GM12878 (cell line): Measurements from ENCODE around the gene TXLNG. TPM values are rescaled to one million over a fixed set of nuclear protein-coding genes. Genes with fewer than 3 reads are reported as not detected.

Experiments
- BHLHE40 ChIP-seq, 2 experiments: fragments of 450-650 bp in 1 of 2; IDR thresholded peaks; 2 replicates each; pipeline ENCODE4 v1.6.1; 2011 to 2017; ENCODE audit warnings: low read depth in 2 of 2, borderline replicate concordance in 1 of 2, improper control_type of control experiment in 1 of 2, low read length in 1 of 2, mild to moderate bottlenecking in 1 of 2
- RAD21 ChIP-seq: IDR thresholded peaks from 2 replicates; pipeline ENCODE4 v1.6.1; 2011; ENCODE audit warnings: mild to moderate bottlenecking, low read depth, low read length, moderate library complexity; ENCODE audit not compliant: insufficient read depth
- RB1 ChIP-seq: fragments of 450-650 bp; formaldehyde crosslinking; IDR thresholded peaks from 2 replicates; pipeline ENCODE4 v1.6.1; 2017; ENCODE audit warnings: mild to moderate bottlenecking, borderline replicate concordance
- polyA plus RNA-seq, 11 experiments: library from polyadenylated mRNA; depleted of rRNA in 4 of 11; unstranded in 6 of 11; stranded (reverse) in 5 of 11; fragments of >200 nt; fragmentation: Nextera tagmentation in 4 of 11; fragmentation: Illumina TruSeq in 1 of 11; extraction: Ambion mirVana in 4 of 11; extraction: Trizol in 1 of 11; gene quantifications; 1 replicate in 1 of 11; 2 replicates in 10 of 11; pipeline versions ENCODE4 v1.2.1 to v1.2.3, GENCODE V29; 2011 to 2016; ENCODE audit warnings: inconsistent platforms in 2 of 11, missing spikeins in 2 of 11, low read depth in 1 of 11
- small RNA-seq: library from RNA; depleted of rRNA; stranded (forward); fragments of <200 nt; gene quantifications from one replicate; pipeline ENCODE3, GENCODE V24; 2014
- total RNA-seq, 4 experiments: library from RNA; depleted of rRNA in 3 of 4; stranded (reverse); fragments of >200 nt in 3 of 4; fragmentation: Illumina TruSeq in 1 of 4; extraction: Trizol in 1 of 4; gene quantifications; 2 replicates each; pipeline versions ENCODE4 v1.2.1 to v1.2.3, GENCODE V29; 2013 to 2021
- TF ChIP-seq, protein P1 (sequence below): fragments of 450-650 bp; IDR thresholded peaks from 2 replicates; pipeline ENCODE4 v1.6.1; 2017; ENCODE audit warnings: mild to moderate bottlenecking, moderate library complexity
- TF ChIP-seq, protein P2 (sequence below): IDR thresholded peaks from 2 replicates; pipeline ENCODE4 v1.6.1; 2011; ENCODE audit warnings: mild to moderate bottlenecking, low read depth, low read length, moderate library complexity; ENCODE audit not compliant: insufficient replicate concordance

The TXLNG gene
- total and polyA plus RNA-seq, 10 of the 15 experiments (the other 5 are each of a cell fraction or from before 2014, with no cell fraction given) = 9.9 to 40.7 (median 19.5) TPM

DNA sequence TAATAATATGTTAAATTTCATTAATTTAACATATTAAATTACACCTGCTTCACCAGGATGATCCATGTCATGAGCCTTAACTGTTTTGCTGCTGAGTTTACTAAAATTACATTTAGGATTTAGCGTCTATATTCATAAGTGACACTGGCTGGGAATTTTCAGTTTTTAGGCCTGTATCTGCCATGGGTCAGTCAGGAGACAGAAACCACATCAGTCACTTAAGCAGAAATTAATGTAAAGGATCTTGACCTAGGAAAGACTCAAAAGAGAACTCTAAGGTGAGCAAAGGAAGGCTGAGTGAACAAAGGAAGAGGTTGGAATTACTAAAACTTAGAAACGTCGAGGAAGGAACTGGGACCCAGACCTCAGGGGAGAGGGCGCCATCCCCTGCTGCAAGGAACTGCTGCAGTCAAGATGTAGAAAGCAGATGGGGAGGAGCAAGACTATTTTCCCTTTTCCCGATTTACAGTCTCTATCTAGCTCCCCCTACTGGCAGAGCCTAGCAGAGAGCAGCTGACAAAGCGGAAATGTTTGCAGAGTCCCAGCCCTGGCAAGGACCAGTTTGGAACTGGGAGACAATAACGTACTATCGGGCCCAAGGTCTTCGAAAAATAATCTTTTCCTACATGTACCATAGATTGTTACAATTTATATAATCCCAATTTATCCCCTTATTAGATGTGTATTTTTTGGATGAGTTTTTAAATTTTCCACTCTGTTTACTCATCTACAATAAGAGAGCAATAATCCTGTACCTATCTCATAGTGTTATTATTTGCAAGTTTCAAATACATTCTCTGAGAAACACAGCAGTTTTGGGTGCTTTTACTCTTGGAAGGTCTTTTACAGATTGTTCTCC lies 106.5 kb downstream of the TXLNG start (continued):
- TF ChIP-seq, protein P1, sequence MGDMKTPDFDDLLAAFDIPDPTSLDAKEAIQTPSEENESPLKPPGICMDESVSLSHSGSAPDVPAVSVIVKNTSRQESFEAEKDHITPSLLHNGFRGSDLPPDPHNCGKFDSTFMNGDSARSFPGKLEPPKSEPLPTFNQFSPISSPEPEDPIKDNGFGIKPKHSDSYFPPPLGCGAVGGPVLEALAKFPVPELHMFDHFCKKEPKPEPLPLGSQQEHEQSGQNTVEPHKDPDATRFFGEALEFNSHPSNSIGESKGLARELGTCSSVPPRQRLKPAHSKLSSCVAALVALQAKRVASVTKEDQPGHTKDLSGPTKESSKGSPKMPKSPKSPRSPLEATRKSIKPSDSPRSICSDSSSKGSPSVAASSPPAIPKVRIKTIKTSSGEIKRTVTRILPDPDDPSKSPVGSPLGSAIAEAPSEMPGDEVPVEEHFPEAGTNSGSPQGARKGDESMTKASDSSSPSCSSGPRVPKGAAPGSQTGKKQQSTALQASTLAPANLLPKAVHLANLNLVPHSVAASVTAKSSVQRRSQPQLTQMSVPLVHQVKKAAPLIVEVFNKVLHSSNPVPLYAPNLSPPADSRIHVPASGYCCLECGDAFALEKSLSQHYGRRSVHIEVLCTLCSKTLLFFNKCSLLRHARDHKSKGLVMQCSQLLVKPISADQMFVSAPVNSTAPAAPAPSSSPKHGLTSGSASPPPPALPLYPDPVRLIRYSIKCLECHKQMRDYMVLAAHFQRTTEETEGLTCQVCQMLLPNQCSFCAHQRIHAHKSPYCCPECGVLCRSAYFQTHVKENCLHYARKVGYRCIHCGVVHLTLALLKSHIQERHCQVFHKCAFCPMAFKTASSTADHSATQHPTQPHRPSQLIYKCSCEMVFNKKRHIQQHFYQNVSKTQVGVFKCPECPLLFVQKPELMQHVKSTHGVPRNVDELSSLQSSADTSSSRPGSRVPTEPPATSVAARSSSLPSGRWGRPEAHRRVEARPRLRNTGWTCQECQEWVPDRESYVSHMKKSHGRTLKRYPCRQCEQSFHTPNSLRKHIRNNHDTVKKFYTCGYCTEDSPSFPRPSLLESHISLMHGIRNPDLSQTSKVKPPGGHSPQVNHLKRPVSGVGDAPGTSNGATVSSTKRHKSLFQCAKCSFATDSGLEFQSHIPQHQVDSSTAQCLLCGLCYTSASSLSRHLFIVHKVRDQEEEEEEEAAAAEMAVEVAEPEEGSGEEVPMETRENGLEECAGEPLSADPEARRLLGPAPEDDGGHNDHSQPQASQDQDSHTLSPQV = no peak
- TF ChIP-seq RAD21 (peak; percentile 61), RB1 (no peak), BHLHE40 (IDR thresholded peaks at IDR 0.05; ENCODE audit: borderline replicate concordance in 1 of 2, low read depth in 2 of 2, low read length in 1 of 2) (no peak)
- TF ChIP-seq, protein P2, sequence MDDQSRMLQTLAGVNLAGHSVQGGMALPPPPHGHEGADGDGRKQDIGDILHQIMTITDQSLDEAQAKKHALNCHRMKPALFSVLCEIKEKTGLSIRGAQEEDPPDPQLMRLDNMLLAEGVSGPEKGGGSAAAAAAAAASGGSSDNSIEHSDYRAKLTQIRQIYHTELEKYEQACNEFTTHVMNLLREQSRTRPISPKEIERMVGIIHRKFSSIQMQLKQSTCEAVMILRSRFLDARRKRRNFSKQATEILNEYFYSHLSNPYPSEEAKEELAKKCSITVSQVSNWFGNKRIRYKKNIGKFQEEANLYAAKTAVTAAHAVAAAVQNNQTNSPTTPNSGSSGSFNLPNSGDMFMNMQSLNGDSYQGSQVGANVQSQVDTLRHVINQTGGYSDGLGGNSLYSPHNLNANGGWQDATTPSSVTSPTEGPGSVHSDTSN = no peak

Small RNAs within 50 kb of the gene (small RNA-seq; reads per million reads assigned to genes)
- not detected for gene RNU4-6P
- gene RNU7-56P = not detected
- not detected for gene RPL12P49

Other genes starting within 250 kb of the TXLNG start
- gene S100G, start 136.3 kb upstream of the TXLNG start, total RNA-seq (2014; rRNA removed) = not detected in 2 replicates
- not detected in 2 replicates for gene S100G, start 136.3 kb upstream of the TXLNG start, total RNA-seq (2014; rRNA removed; fragmentation: Illumina TruSeq; extraction: Trizol)
- not detected in 2 replicates for gene S100G, start 136.3 kb upstream of the TXLNG start, total RNA-seq (2021)
- gene S100G, start 136.3 kb upstream of the TXLNG start, polyA plus RNA-seq (2011; rRNA removed) = not detected in 2 replicates
- gene S100G, start 136.3 kb upstream of the TXLNG start, polyA plus RNA-seq (2014; fragmentation: Illumina TruSeq; extraction: Trizol) = not detected in 2 replicates
- not detected for gene S100G, start 136.3 kb upstream of the TXLNG start, polyA plus RNA-seq (2014; fragmentation: Nextera tagmentation; extraction: Ambion mirVana)
- not detected in 2 replicates for gene S100G, start 136.3 kb upstream of the TXLNG start, polyA plus RNA-seq (2014; rRNA removed)
- not detected for gene S100G, start 136.3 kb upstream of the TXLNG start, polyA plus RNA-seq (2016; fragmentation: Nextera tagmentation; extraction: Ambion mirVana)
- gene CTPS2, start 73.8 kb upstream of the TXLNG start, total RNA-seq (2014; rRNA removed) = 15.4 and 18.6 TPM in 2 replicates
- 17.6 and 17.8 TPM in 2 replicates for gene CTPS2, start 73.8 kb upstream of the TXLNG start, total RNA-seq (2014; rRNA removed; fragmentation: Illumina TruSeq; extraction: Trizol)
- 13.3 and 14.9 TPM in 2 replicates for gene CTPS2, start 73.8 kb upstream of the TXLNG start, total RNA-seq (2021)
- gene CTPS2, start 73.8 kb upstream of the TXLNG start, polyA plus RNA-seq (2011; rRNA removed) = 16.9 and 23.3 TPM in 2 replicates
- 15.0 and 19.2 TPM in 2 replicates for gene CTPS2, start 73.8 kb upstream of the TXLNG start, polyA plus RNA-seq (2014; fragmentation: Illumina TruSeq; extraction: Trizol)
- gene CTPS2, start 73.8 kb upstream of the TXLNG start, polyA plus RNA-seq (2014; fragmentation: Nextera tagmentation; extraction: Ambion mirVana) = 1 to 10 TPM; 5.9 to 7.7 TPM
- gene CTPS2, start 73.8 kb upstream of the TXLNG start, polyA plus RNA-seq (2014; rRNA removed) = 11.5 and 11.8 TPM in 2 replicates
- 10 to 100 TPM; 11.9 to 13.5 TPM for gene CTPS2, start 73.8 kb upstream of the TXLNG start, polyA plus RNA-seq (2016; fragmentation: Nextera tagmentation; extraction: Ambion mirVana)
- 20.7 and 23.1 TPM in 2 replicates for gene SYAP1, start 66.9 kb upstream of the TXLNG start, total RNA-seq (2014; rRNA removed)
- 20.9 and 22.1 TPM in 2 replicates for gene SYAP1, start 66.9 kb upstream of the TXLNG start, total RNA-seq (2014; rRNA removed; fragmentation: Illumina TruSeq; extraction: Trizol)
- 17.6 and 20.3 TPM in 2 replicates for gene SYAP1, start 66.9 kb upstream of the TXLNG start, total RNA-seq (2021)
- gene SYAP1, start 66.9 kb upstream of the TXLNG start, polyA plus RNA-seq (2011; rRNA removed) = 11.5 and 16.7 TPM in 2 replicates
- 11.3 and 13.6 TPM in 2 replicates for gene SYAP1, start 66.9 kb upstream of the TXLNG start, polyA plus RNA-seq (2014; fragmentation: Illumina TruSeq; extraction: Trizol)
- gene SYAP1, start 66.9 kb upstream of the TXLNG start, polyA plus RNA-seq (2014; fragmentation: Nextera tagmentation; extraction: Ambion mirVana) = 1 to 10 TPM; 5.9 to 6.1 TPM
- gene SYAP1, start 66.9 kb upstream of the TXLNG start, polyA plus RNA-seq (2014; rRNA removed) = 14.8 and 15.1 TPM in 2 replicates
- gene SYAP1, start 66.9 kb upstream of the TXLNG start, polyA plus RNA-seq (2016; fragmentation: Nextera tagmentation; extraction: Ambion mirVana) = 10 to 100 TPM; 29.2 to 29.9 TPM
- 185 and 195 TPM in 2 replicates for gene RBBP7, start 83.9 kb downstream of the TXLNG start, total RNA-seq (2014; rRNA removed)
- gene RBBP7, start 83.9 kb downstream of the TXLNG start, total RNA-seq (2014; rRNA removed; fragmentation: Illumina TruSeq; extraction: Trizol) = 220 and 226 TPM in 2 replicates
- gene RBBP7, start 83.9 kb downstream of the TXLNG start, total RNA-seq (2021) = 151 and 167 TPM in 2 replicates
- gene RBBP7, start 83.9 kb downstream of the TXLNG start, polyA plus RNA-seq (2011; rRNA removed) = 274 and 374 TPM in 2 replicates
- gene RBBP7, start 83.9 kb downstream of the TXLNG start, polyA plus RNA-seq (2014; fragmentation: Illumina TruSeq; extraction: Trizol) = 203 and 272 TPM in 2 replicates
- gene RBBP7, start 83.9 kb downstream of the TXLNG start, polyA plus RNA-seq (2014; fragmentation: Nextera tagmentation; extraction: Ambion mirVana) = 100 to 1,000 TPM in 1 of 2 experiments, 10 to 100 TPM in 1; 95.3 to 155 TPM
- 149 and 170 TPM in 2 replicates for gene RBBP7, start 83.9 kb downstream of the TXLNG start, polyA plus RNA-seq (2014; rRNA removed)
- 100 to 1,000 TPM; 244 to 277 TPM for gene RBBP7, start 83.9 kb downstream of the TXLNG start, polyA plus RNA-seq (2016; fragmentation: Nextera tagmentation; extraction: Ambion mirVana)
- gene REPS2, start 160.2 kb downstream of the TXLNG start, total RNA-seq (2014; rRNA removed) = 5.4 and 6.6 TPM in 2 replicates
- gene REPS2, start 160.2 kb downstream of the TXLNG start, total RNA-seq (2014; rRNA removed; fragmentation: Illumina TruSeq; extraction: Trizol) = 4.1 and 4.3 TPM in 2 replicates
- gene REPS2, start 160.2 kb downstream of the TXLNG start, total RNA-seq (2021) = 5.7 and 6.6 TPM in 2 replicates
- 3.2 and 3.5 TPM in 2 replicates for gene REPS2, start 160.2 kb downstream of the TXLNG start, polyA plus RNA-seq (2011; rRNA removed)
- 3.5 and 3.8 TPM in 2 replicates for gene REPS2, start 160.2 kb downstream of the TXLNG start, polyA plus RNA-seq (2014; fragmentation: Illumina TruSeq; extraction: Trizol)
- gene REPS2, start 160.2 kb downstream of the TXLNG start, polyA plus RNA-seq (2014; fragmentation: Nextera tagmentation; extraction: Ambion mirVana) = 1 to 10 TPM; 3.6 to 6.8 TPM
- gene REPS2, start 160.2 kb downstream of the TXLNG start, polyA plus RNA-seq (2014; rRNA removed) = 3.2 and 4.2 TPM in 2 replicates
- 1 to 10 TPM; 2.1 to 2.3 TPM for gene REPS2, start 160.2 kb downstream of the TXLNG start, polyA plus RNA-seq (2016; fragmentation: Nextera tagmentation; extraction: Ambion mirVana)